Astrocyte (in vitro differentiated cells and primary cell): ENCODE measurements around the gene CENPX.

Experiments
- CTCF ChIP-seq: IDR thresholded peaks from 2 replicates; pipeline ENCODE4 v1.5.1; 2011; ENCODE audit warnings: low read depth, mild to moderate bottlenecking, inconsistent platforms, low read length, moderate library complexity; ENCODE audit not compliant: insufficient read depth
- EZH2 ChIP-seq: IDR thresholded peaks from 2 replicates; pipeline ENCODE4 v1.6.1; 2012; ENCODE audit warnings: mild to moderate bottlenecking, low read length, inconsistent platforms; ENCODE audit not compliant: insufficient read depth

GRCh38 chr17:82050152-82050760, 27.6 kb upstream of the CENPX start:
- TF ChIP-seq CTCF (no peak), EZH2 (no peak)
